NT2/D1 (cell line): ENCODE results near the gene CAPN12.
"Not testable (repeated sequence)": the region's sequence is repeated elsewhere in the genome, so short reads cannot be mapped to it uniquely, and the experiment has no call there.

Experiments used
- DNase-seq: peaks from one replicate; pipeline ENCODE4 v3.0.0-alpha.2; 2011; ENCODE audit warnings: low read depth, low spot score
- H3K27me3 ChIP-seq: 2 replicates; pipeline ENCODE4 v1.6.0; 2011; ENCODE audit warnings: mild to moderate bottlenecking; ENCODE audit not compliant: insufficient read length, insufficient read depth
- H3K36me3 ChIP-seq: 2 replicates; pipeline ENCODE4 v1.6.1; 2011; ENCODE audit warnings: mild to moderate bottlenecking, low read length, mixed read lengths; ENCODE audit not compliant: insufficient read depth, insufficient read length
- H3K4me1 ChIP-seq: 2 replicates; pipeline ENCODE4 v1.5.1; 2011; ENCODE audit not compliant: insufficient read depth, insufficient read length
- H3K4me3 ChIP-seq: 2 replicates; pipeline ENCODE4 v1.5.1; 2011; ENCODE audit warnings: low read depth; ENCODE audit not compliant: insufficient read length
- H3K9ac ChIP-seq: 2 replicates; pipeline ENCODE4 v1.6.0; 2011; ENCODE audit warnings: low read depth; ENCODE audit not compliant: insufficient read length
- H3K9me3 ChIP-seq: 2 replicates; pipeline ENCODE4 v1.5.1; 2011; ENCODE audit warnings: mild to moderate bottlenecking, low read length; ENCODE audit not compliant: insufficient read depth
- SUZ12 ChIP-seq: IDR thresholded peaks from 2 replicates; pipeline ENCODE4 v1.6.1; 2011; ENCODE audit not compliant: insufficient read length, insufficient read depth; ENCODE audit errors: extremely low read depth
- YY1 ChIP-seq: IDR thresholded peaks from 2 replicates; pipeline ENCODE4 v1.6.1; 2011; ENCODE audit not compliant: insufficient read length, insufficient read depth
- ZNF274 ChIP-seq: IDR thresholded peaks from 2 replicates; pipeline ENCODE4 v1.6.1; 2011; ENCODE audit warnings: mild to moderate bottlenecking, low read depth, low read length

CAPN12 gene

GRCh38 chr19:38780443-38780842 is 36.2 kb upstream of the CAPN12 start:
- Histone ChIP-seq H3K36me3 (no peaks in the 10 kb centered on the region), H3K4me1 (no peaks in the 10 kb centered on the region), H3K4me3 (no peak overlapping the region), H3K9me3 (no peaks in the 10 kb centered on the region), H3K27me3 (no peaks in the 10 kb centered on the region), H3K9ac (no peak overlapping the region)
- TF ChIP-seq SUZ12 = no peak
- TF ChIP-seq YY1 = no peak
- no peak for TF ChIP-seq ZNF274
- no peak for DNase-seq

GRCh38 chr19:38778733-38779132 is 34.5 kb upstream of the CAPN12 start:
- TF ChIP-seq SUZ12 = no peak
- no peak for TF ChIP-seq YY1
- TF ChIP-seq ZNF274 = no peak
- no peaks in the 10 kb centered on the region for H3K27me3 ChIP-seq
- peaks cover 3% of the 10 kb centered on the region for H3K4me1 ChIP-seq
- no peaks in the 10 kb centered on the region for H3K9me3 ChIP-seq
- no peaks in the 10 kb centered on the region for H3K36me3 ChIP-seq
- H3K4me3 ChIP-seq = no peak overlapping the region
- DNase-seq = no peak
- no peak overlapping the region for H3K9ac ChIP-seq

- Histone ChIP-seq H3K36me3 (no peaks in the 10 kb centered on the region), H3K9me3 (no peaks in the 10 kb centered on the region), H3K9ac (no peak overlapping the region), H3K4me1 (peaks cover 3% of the 10 kb centered on the region), H3K4me3 (no peak overlapping the region), H3K27me3 (no peaks in the 10 kb centered on the region)
- no peak for TF ChIP-seq SUZ12
- no peak for TF ChIP-seq ZNF274
- TF ChIP-seq YY1 = no peak
- DNase-seq = no peak
Measured at GRCh38 chr19:38774181-38774950, 30.1 kb upstream of the CAPN12 start.

GRCh38 chr19:38773469-38774177 is 29.3 kb upstream of the CAPN12 start, which contains the start of gene LGALS7:
LGALS7 (minus strand) TSS chr19:38773517; CDS start chr19:38773492, 25 bp downstream.
- TF ChIP-seq YY1 (no peak), ZNF274 (no peak), SUZ12 (no peak)
- H3K36me3 ChIP-seq = no peaks in the 10 kb centered on the region

GRCh38 chr19:38771569-38771968 is 27.3 kb upstream of the CAPN12 start:
- H3K27me3 ChIP-seq, H3K4me3 ChIP-seq, DNase-seq, H3K9ac ChIP-seq, H3K4me1 ChIP-seq, H3K36me3 ChIP-seq, H3K9me3 ChIP-seq: not testable (repeated sequence)

More at GRCh38 chr19:38773469-38774177, 29.3 kb upstream of the CAPN12 start, which contains the start of gene LGALS7:
- no peaks in the 10 kb centered on the region for H3K9me3 ChIP-seq
- H3K4me3 ChIP-seq = no peak within 1 kb of the TSS
- peaks cover 3% of the 10 kb centered on the region for H3K4me1 ChIP-seq
- DNase-seq = no peak
- no peaks in the 10 kb centered on the region for H3K27me3 ChIP-seq
- H3K9ac ChIP-seq = no peak within 1 kb of the TSS

- H3K4me1 ChIP-seq, H3K9me3 ChIP-seq, H3K27me3 ChIP-seq, DNase-seq, H3K36me3 ChIP-seq, H3K4me3 ChIP-seq, H3K9ac ChIP-seq: not testable (repeated sequence)
Measured at GRCh38 chr19:38770949-38771275, 26.6 kb upstream of the CAPN12 start.

GRCh38 chr19:38770228-38770948 is 26.1 kb upstream of the CAPN12 start:
- peak overlapping the region; percentile 21 for H3K9ac ChIP-seq
- H3K36me3 ChIP-seq, H3K4me1 ChIP-seq, DNase-seq, H3K9me3 ChIP-seq, H3K27me3 ChIP-seq: not testable (repeated sequence)
- peak overlapping the region; percentile 15 for H3K4me3 ChIP-seq
